WI38 (cell line): ENCODE measurements around the gene E2F1.
"Not testable (repeated sequence)": the region's sequence is repeated elsewhere in the genome, so short reads cannot be mapped to it uniquely, and the experiment has no call there.

Experiments used
- H3K4me3 ChIP-seq: 2 replicates; pipeline ENCODE4 v1.5.1; 2011; ENCODE audit warnings: low read depth, mild to moderate bottlenecking, control low read depth, low read length
- TF ChIP-seq, protein P1 (sequence below): IDR thresholded peaks from 2 replicates; pipeline ENCODE4 v1.5.1; 2012; ENCODE audit warnings: low read depth, mild to moderate bottlenecking, control low read depth, low read length

E2F1 gene

DNA sequence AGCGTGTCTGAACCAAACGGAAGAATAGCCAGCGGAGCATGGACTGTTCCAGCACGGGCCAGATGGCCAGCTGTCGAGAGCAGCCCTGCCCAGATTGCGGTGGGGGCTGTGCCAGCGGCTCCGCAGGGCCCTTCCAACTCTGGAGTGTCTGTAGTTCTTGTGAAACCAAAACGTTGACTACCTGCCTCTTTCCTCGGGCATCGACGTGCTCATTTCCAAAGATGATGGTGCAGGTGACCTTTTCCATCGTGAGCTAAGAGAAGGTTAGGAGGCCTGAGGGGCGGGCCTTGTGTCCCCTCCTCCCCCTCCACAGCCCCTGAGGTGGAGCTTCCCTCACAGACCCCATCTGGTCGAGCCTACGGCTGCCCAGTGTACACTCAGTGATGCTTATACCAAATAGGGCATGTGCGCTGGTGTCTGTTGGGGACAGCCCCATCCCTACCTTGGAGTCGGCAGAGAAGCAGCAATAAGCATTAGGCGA lies 36.9 kb downstream of the E2F1 start:
- H3K4me3 ChIP-seq: no peak overlapping the region
- TF ChIP-seq, protein P1, sequence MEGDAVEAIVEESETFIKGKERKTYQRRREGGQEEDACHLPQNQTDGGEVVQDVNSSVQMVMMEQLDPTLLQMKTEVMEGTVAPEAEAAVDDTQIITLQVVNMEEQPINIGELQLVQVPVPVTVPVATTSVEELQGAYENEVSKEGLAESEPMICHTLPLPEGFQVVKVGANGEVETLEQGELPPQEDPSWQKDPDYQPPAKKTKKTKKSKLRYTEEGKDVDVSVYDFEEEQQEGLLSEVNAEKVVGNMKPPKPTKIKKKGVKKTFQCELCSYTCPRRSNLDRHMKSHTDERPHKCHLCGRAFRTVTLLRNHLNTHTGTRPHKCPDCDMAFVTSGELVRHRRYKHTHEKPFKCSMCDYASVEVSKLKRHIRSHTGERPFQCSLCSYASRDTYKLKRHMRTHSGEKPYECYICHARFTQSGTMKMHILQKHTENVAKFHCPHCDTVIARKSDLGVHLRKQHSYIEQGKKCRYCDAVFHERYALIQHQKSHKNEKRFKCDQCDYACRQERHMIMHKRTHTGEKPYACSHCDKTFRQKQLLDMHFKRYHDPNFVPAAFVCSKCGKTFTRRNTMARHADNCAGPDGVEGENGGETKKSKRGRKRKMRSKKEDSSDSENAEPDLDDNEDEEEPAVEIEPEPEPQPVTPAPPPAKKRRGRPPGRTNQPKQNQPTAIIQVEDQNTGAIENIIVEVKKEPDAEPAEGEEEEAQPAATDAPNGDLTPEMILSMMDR: no peak

DNA sequence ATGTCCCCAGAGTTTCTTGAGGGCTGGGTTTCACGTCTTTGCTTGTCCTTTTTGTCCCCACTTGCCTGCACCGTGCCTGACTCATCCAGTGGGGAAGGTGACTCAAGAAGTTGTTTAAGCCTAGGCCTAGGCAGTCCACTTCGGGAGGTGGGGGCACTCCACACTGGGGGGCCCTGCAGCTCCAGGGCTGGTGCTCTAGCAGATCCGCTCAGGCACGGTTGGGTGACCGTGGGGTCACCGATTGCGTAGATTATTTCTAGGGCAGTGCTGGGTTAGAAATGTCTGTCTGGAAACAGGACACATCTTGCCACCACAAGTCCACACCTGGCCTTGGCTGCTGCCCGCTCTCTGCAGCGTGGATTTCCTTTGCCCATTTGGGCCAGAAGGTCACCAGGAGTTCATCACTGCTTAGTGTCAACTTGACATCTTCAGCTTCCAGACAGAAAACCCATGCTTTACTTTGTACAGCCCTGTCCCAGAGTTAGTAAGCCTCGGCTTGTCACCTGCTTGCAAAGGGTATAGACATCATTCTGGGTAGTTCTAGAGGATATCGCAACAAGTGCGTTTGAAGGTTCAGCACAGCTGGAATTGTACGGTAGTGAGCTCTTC lies 37.7 kb downstream of the E2F1 start:
- H3K4me3 ChIP-seq: no peak overlapping the region
- TF ChIP-seq, protein P1: no peak

DNA sequence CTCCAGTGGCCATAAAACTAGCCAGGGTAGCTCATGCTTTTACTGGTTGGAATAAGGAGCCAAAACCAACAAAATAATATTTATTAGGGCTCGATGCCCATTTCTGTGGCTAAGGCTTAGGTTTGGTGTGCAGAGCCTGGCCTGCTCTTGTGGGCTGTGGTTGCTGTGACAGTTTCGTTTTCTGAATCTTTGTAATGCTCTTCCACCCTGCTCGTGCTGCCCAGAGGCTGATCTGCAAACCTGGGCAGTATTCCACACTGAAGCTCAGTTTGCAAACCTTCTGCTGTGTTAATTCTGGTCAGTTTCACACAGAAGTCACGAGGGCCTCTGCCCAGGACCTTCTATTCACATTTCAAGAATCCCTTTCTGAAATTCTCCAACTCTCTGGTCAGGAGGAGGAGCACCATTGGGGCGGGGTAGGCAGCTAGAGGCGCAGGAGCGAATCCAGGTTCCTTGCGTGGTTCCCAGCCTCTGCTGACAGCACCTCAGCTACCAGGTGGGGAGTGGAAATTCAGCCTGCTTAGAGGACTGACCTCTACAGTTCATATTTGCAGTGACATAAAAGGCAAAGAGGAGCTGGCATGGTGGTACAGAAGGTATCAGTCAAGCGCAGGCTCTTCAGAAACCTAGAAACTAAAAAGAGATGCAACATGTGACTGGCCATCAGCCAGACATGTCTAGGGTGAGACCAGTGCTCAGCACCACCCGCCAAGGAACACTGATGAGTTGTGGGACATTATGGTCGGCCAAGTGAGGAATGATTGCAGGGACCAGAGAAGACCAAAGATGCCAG lies 38.4 kb downstream of the E2F1 start:
- H3K4me3 ChIP-seq: no peak overlapping the region

DNA sequence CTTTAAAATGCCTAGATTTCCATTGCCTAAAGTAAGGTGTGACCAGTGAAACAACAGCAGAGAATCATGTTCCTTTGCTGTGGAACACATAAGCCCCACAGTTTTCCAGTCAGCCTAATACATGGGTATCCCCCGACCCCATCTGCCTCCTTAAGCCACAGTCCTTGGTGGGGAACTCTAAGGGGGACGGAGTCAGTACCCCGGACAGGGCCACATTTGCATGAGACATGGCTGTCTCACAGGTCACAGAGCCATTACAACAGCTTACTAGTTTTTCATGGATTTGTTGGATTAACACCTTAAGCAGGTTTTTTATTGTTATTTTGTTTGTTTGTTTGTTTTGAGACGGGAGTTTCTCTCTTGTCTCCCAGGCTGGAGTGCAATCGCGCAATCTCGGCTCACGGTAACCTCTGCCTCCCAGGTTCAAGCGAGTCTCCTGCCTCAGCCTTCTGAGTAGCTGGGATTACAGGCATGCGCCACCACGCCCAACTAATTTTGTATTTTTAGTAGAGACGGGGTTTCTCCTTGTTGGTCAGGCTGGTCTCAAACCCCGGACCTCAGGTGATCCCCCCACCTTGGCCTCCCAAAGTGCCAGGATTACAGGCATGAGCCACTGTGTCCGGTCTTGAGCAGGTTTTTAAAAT lies 39.1 kb downstream of the E2F1 start:
- H3K4me3 ChIP-seq: not testable (repeated sequence)

More for the DNA sequence above, 38.4 kb downstream of the E2F1 start:
- TF ChIP-seq, protein P1: no peak

DNA sequence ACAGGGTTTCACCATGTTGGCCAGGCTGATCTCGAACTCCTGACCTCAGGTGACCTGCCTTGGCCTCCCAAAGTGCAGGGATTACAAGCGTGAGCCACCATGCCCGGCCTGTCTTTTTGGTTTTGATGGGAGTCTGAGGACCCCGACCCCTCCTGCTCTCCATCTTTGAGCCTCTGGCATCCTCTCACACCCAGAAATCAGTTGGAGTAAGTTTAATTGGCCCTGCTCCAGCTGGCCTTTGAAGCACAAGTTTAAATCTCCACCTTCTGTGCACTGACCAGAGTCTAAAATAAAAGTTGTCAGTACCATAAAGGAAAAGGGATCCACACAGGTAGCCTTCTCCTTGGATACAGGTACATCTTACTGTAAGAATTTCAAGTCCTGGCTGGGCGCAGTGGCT lies 40.0 kb downstream of the E2F1 start:
- TF ChIP-seq, protein P1: no peak
- H3K4me3 ChIP-seq: no peak overlapping the region

- TF ChIP-seq, protein P1: no peak
- no peak overlapping the region for H3K4me3 ChIP-seq
Observed at GRCh38 chr20:33645396-33645795, 40.8 kb downstream of the E2F1 start.

DNA sequence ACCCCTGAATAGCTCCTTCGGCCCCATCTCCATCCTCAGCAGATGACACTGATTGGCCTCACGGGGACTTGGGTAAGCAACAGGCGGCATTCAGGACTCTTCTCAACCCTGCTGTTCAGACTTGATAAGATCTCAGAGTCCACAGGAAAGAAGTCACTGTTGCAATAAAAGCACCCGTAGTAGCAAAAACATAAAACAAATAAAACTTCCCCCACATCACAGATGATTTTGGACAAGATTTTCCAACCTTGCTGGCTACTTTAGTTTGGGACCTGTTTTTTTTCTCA lies 41.2 kb downstream of the E2F1 start:
- no peak overlapping the region for H3K4me3 ChIP-seq
- TF ChIP-seq, protein P1: no peak
